Endothelial cell of umbilical vein (primary cell): ENCODE data around the gene CFLAR. TPM values are rescaled to one million over a fixed set of nuclear protein-coding genes. Genes with fewer than 3 reads are reported as not detected.

Source experiments
- BruUV-seq: library from RNA; stranded (reverse); fragments of 400-500 nt; replicated peaks from 2 replicates; lab custom pipeline; 2021; lab: Mats Ljungman, UMichigan
- CTCF ChIA-PET: fragments of 300-600, 350-600 bp; sonication (Branson Sonifier 250); formaldehyde crosslinking; loops from one replicate; lab custom pipeline; 2021; ENCODE audit warnings: antibody characterized with exemption, inconsistent platforms; lab: Charles Lee
- POLR2A ChIA-PET: fragments of 300-600, 350-600 bp; sonication (Branson Sonifier 250); formaldehyde crosslinking; loops from one replicate; lab custom pipeline; 2021; ENCODE audit warnings: antibody characterized with exemption, inconsistent platforms; lab: Charles Lee
- DNase-seq: peaks from one replicate; pipeline ENCODE4 v3.0.0-alpha.2; 2011; ENCODE audit warnings: low read depth, low spot score
- FAIRE-seq: peaks from 2 replicates; lab custom pipeline; 2011; peaks lifted over from hg19 to GRCh38; lab: Jason Lieb, UNC
- H2AFZ ChIP-seq: 2 replicates; pipeline ENCODE4 v1.6.0; 2012; ENCODE audit warnings: low read depth, low read length, control low read depth, inconsistent platforms
- H3K27ac ChIP-seq: 2 replicates; pipeline ENCODE4 v1.5.1; 2011; ENCODE audit warnings: low read depth, mild to moderate bottlenecking, control low read depth, low read length, moderate library complexity; ENCODE audit not compliant: insufficient read depth
- H3K27me3 ChIP-seq, 2 experiments: 2 replicates each; pipeline versions ENCODE4 v1.6.0 to v1.6.1; 2011; ENCODE audit warnings: low read length in 2 of 2, mixed read lengths in 1 of 2; ENCODE audit not compliant: control insufficient read depth in 2 of 2, insufficient read depth in 2 of 2
- H3K36me3 ChIP-seq, 2 experiments: 2 replicates in 1 of 2; 3 replicates in 1 of 2; pipeline ENCODE4 v1.5.1; 2011; ENCODE audit warnings: low read length in 2 of 2, mild to moderate bottlenecking in 1 of 2, moderate library complexity in 1 of 2; ENCODE audit not compliant: control insufficient read depth in 2 of 2, insufficient read depth in 2 of 2; ENCODE audit errors: extremely low read depth in 1 of 2
- H3K4me1 ChIP-seq: 3 replicates; pipeline ENCODE4 v1.5.1; 2011; ENCODE audit warnings: mild to moderate bottlenecking, low read length; ENCODE audit not compliant: control insufficient read depth, insufficient read depth; ENCODE audit errors: extremely low read depth
- H3K4me2 ChIP-seq: 2 replicates; pipeline ENCODE4 v1.6.1; 2011; ENCODE audit warnings: low read length, control low read depth, mixed read lengths; ENCODE audit not compliant: insufficient read depth
- H3K4me3 ChIP-seq, 3 experiments: fragments of 200-600 bp in 1 of 3; sonication (generic), shearing (Covaris generic) in 1 of 3; replicated peaks in 1 of 3; 2 replicates each; pipeline ENCODE4 v1.5.1; 2011 to 2016; ENCODE audit warnings: control low read depth in 3 of 3, low read length in 3 of 3, mild to moderate bottlenecking in 2 of 3, inconsistent platforms in 1 of 3, low read depth in 1 of 3, moderate library complexity in 1 of 3; ENCODE audit not compliant: insufficient read depth in 1 of 3
- H3K79me2 ChIP-seq: 2 replicates; pipeline ENCODE4 v1.6.0; 2012; ENCODE audit warnings: low read length, inconsistent platforms; ENCODE audit not compliant: control insufficient read depth, insufficient read depth
- H3K9ac ChIP-seq: replicated peaks from 2 replicates; pipeline ENCODE3; 2011; ENCODE audit warnings: low read length, control low read depth; ENCODE audit not compliant: insufficient read depth; ENCODE audit errors: extremely low read depth
- H3K9me1 ChIP-seq: replicated peaks from 3 replicates; pipeline ENCODE4 v1.6.0; 2011; ENCODE audit warnings: mild to moderate bottlenecking, low read length; ENCODE audit not compliant: control insufficient read depth, insufficient read depth; ENCODE audit errors: extremely low read depth
- H3K9me3 ChIP-seq: replicated peaks from 2 replicates; pipeline ENCODE4 v1.5.1; 2012; ENCODE audit warnings: low read length, inconsistent platforms; ENCODE audit not compliant: control insufficient read depth, insufficient read depth
- H4K20me1 ChIP-seq: replicated peaks from 2 replicates; pipeline ENCODE3; 2011; ENCODE audit warnings: mild to moderate bottlenecking, low read length; ENCODE audit not compliant: control insufficient read depth, insufficient read depth; ENCODE audit errors: extremely low read depth
- CTCF ChIP-seq, 2 donors: IDR thresholded peaks; 1 replicate in 1 of 2; 2 replicates in 1 of 2; pipeline ENCODE4 v1.5.1; 2011; ENCODE audit warnings: low read length in 2 of 2, mild to moderate bottlenecking in 2 of 2, moderate library complexity in 2 of 2, control low read depth in 1 of 2, inconsistent platforms in 1 of 2, low read depth in 1 of 2; ENCODE audit not compliant: insufficient read depth in 1 of 2; ENCODE audit errors: extremely low read depth in 1 of 2
- EZH2 ChIP-seq: IDR thresholded peaks from 2 replicates; pipeline ENCODE4 v1.6.1; 2012; ENCODE audit warnings: borderline replicate concordance, low read depth, mild to moderate bottlenecking, moderate library complexity, low read length, inconsistent platforms; ENCODE audit not compliant: severe bottlenecking
- FOS ChIP-seq: IDR thresholded peaks from 2 replicates; pipeline ENCODE4 v1.6.1; 2011; ENCODE audit warnings: mild to moderate bottlenecking, low read length, moderate library complexity, borderline replicate concordance; ENCODE audit not compliant: insufficient read depth
- GATA2 ChIP-seq: IDR thresholded peaks from 2 replicates; pipeline ENCODE4 v1.7.0; 2011; ENCODE audit warnings: low read depth, mild to moderate bottlenecking, moderate library complexity, mixed read lengths, low read length; ENCODE audit not compliant: insufficient read length, insufficient read depth
- JUN ChIP-seq: IDR thresholded peaks from 2 replicates; pipeline ENCODE4 v1.6.1; 2011; ENCODE audit warnings: borderline replicate concordance, low read depth; ENCODE audit not compliant: insufficient read length, insufficient read depth
- MAX ChIP-seq: IDR thresholded peaks from 2 replicates; pipeline ENCODE4 v1.6.1; 2011; ENCODE audit not compliant: insufficient read depth, insufficient read length
- MYC ChIP-seq: IDR thresholded peaks from one replicate; pipeline ENCODE4 v1.6.1; 2011; ENCODE audit warnings: mild to moderate bottlenecking, low read depth, low read length
- POLR2A ChIP-seq: IDR thresholded peaks from 2 replicates; pipeline ENCODE4 v1.6.1; 2012; ENCODE audit warnings: low read depth, mild to moderate bottlenecking, control low read depth, low read length
- POLR2AphosphoS5 ChIP-seq: IDR thresholded peaks from 2 replicates; pipeline ENCODE4 v1.6.1; 2012; ENCODE audit warnings: low read depth, mild to moderate bottlenecking, control low read depth, low read length, moderate library complexity; ENCODE audit not compliant: insufficient read depth
- dilution Hi-C: fragments of 300-500 bp; cut with MboI; formaldehyde crosslinking; loops from one replicate; pipeline ENCODE4 v1.15.0; 2019; ENCODE audit warnings: low sequenced_read_pairs; ENCODE audit not compliant: extremely low pct_ligation_motif_present
- intact Hi-C: fragments of 100-400 bp; cut with micrococcal nuclease; formaldehyde crosslinking; loops from one replicate; pipeline ENCODE4 v1.10.0; 2022
- polyA plus RNA-seq, 4 experiments: library from polyadenylated mRNA; depleted of rRNA in 3 of 4; stranded (reverse) in 3 of 4; unstranded in 1 of 4; fragments of >200 nt; gene quantifications; 2 replicates each; pipeline versions ENCODE4 v1.2.1 to v1.2.3, GENCODE V29; 2011 to 2012; ENCODE audit warnings: missing spikeins in 1 of 4
- total RNA-seq: library from RNA; stranded (reverse); gene quantifications from 2 replicates; pipeline ENCODE4 v1.2.3, GENCODE V29; 2021

CFLAR gene
- total and polyA plus RNA-seq, 2 donors (not counting 3 experiments of a cell fraction or from before 2014, with no cell fraction given), result 104 to 260 TPM

GRCh38 chr2:201180010-201180409, 64.0 kb downstream of the CFLAR start:
- TF ChIP-seq MYC (no peak), FOS (no peak)
- Histone ChIP-seq H3K36me3 (no peaks in the 10 kb centered on the region), H3K4me3 (no peak overlapping the region), H2AFZ (no peak overlapping the region), H3K27me3 (no peaks in the 10 kb centered on the region), H3K9me3 (no peaks in the 10 kb centered on the region), H3K9me1 (no peaks in the 10 kb centered on the region), H4K20me1 (no peaks in the 10 kb centered on the region), H3K4me1 (peaks cover 10% of the 10 kb centered on the region), H3K27ac (no peak overlapping the region), H3K4me2 (no peak overlapping the region), H3K9ac (no peak overlapping the region), H3K79me2 (peaks cover 9% of the 10 kb centered on the region)
- intact Hi-C loops (no loop called here), dilution Hi-C loops (loop anchor here (25.0 kb wide), 1 partner anchor 268 kb away; no protein-coding TSS in a partner anchor)
- no peak for DNase-seq
- CTCF ChIA-PET, result interaction anchor here (1.0 to 5.7 kb wide), 3 partner anchors 53 to 278 kb away, joined by 3 to 331 read pairs (median 6); no protein-coding TSS in a partner anchor
- FAIRE-seq, result no peak
- POLR2A ChIA-PET, result no interaction called here
- BruUV-seq, result no TSS peak

GRCh38 chr2:201182650-201183364, 66.8 kb downstream of the CFLAR start, which contains the start of gene CASP10:
Gene CASP10 (plus strand): TSS chr2:201183141. CDS start chr2:201185778, 2,637 bp downstream.
- TF ChIP-seq JUN (peak; percentile 40), EZH2 (no peak), GATA2 (peak; percentile 65), MAX (no peak), FOS (peak; percentile 9), CTCF (IDR thresholded peaks at IDR 0.05; ENCODE audit: extremely low read depth in 1 of 2, insufficient read depth in 1 of 2, low read depth in 1 of 2, low read length in 2 of 2) (peak; percentile 51 to 65), POLR2A (peak; percentile 91), POLR2AphosphoS5 (peak; percentile 67)
- Histone ChIP-seq H3K9me1 (no peaks in the 10 kb centered on the region), H2AFZ (peak within 1 kb of the TSS; percentile 68), H3K4me1 (peaks cover 18% of the 10 kb centered on the region), H3K9me3 (no peaks in the 10 kb centered on the region), H3K27ac (peak within 1 kb of the TSS; percentile 77), H3K4me3 (peak within 1 kb of the TSS; percentile 59 to 96 (median 85)), H3K9ac (peak within 1 kb of the TSS; percentile 88), H3K79me2 (peaks cover 19% of the 10 kb centered on the region), H3K27me3 (no peaks in the 10 kb centered on the region), H4K20me1 (no peaks in the 10 kb centered on the region), H3K36me3 (peaks cover 4 to 9% of the 10 kb centered on the region in 2 experiments), H3K4me2 (peak within 1 kb of the TSS; percentile 97)
- DNase-seq, result peak; percentile 95
- BruUV-seq, result TSS peak; percentile 64
- dilution Hi-C loops, result loop anchor here (25.0 kb wide), 1 partner anchor 271 kb away; no protein-coding TSS in a partner anchor
- intact Hi-C loops, result loop anchor here (1.0 to 2.0 kb wide), 6 partner anchors 8 to 438 kb away; no protein-coding TSS in a partner anchor
- ChIA-PET POLR2A (interaction anchor here (0.6 to 1.6 kb wide), 7 partner anchors 9 to 319 kb away, joined by 3 to 13 read pairs (median 4); partner anchors contain the start of gene CLK1), CTCF (interaction anchor here (0.6 to 5.7 kb wide), 31 partner anchors 9 to 443 kb away, joined by 3 to 331 read pairs (median 5); partner anchors contain the start of genes FLACC1, NIF3L1, ORC2 and PPIL3)
- FAIRE-seq, result peak; percentile 92
